Dendritic cell treated with granulocyte-macrophage colony-stimulating factor and Interleukin-4, amounts not matched to agents 40 ng/mL and 50 ng/mL, for 4 days (primary cell): Measurements from ENCODE around the gene HNRNPA2B1.
A peak's percentile ranks its signal among the peaks of the same experiment; 100 is the strongest.
"Not testable (repeated sequence)": the region's sequence is repeated elsewhere in the genome, so short reads cannot be mapped to it uniquely, and the experiment has no call there.

ENCODE experiments used
- H3K27ac Mint-ChIP-seq: one replicate; pipeline ENCODE4 v1.8.0; 2022; ENCODE audit warnings: mild to moderate bottlenecking, mixed read lengths
- H3K27me3 Mint-ChIP-seq: one replicate; pipeline ENCODE4 v1.8.0; 2022; ENCODE audit warnings: mild to moderate bottlenecking, mixed read lengths
- H3K36me3 Mint-ChIP-seq: one replicate; pipeline ENCODE4 v1.8.0; 2022; ENCODE audit warnings: low read depth, mixed read lengths
- H3K4me1 Mint-ChIP-seq: one replicate; pipeline ENCODE4 v1.8.0; 2022; ENCODE audit warnings: low read depth, mixed read lengths
- H3K4me3 Mint-ChIP-seq: one replicate; pipeline ENCODE4 v1.8.0; 2022; ENCODE audit warnings: mild to moderate bottlenecking, moderate library complexity, mixed read lengths
- H3K9me3 Mint-ChIP-seq: one replicate; pipeline ENCODE4 v1.8.0; 2022; ENCODE audit warnings: mixed read lengths
- intact Hi-C: fragments of 100-400 bp; cut with micrococcal nuclease; formaldehyde crosslinking; loops from one replicate; pipeline ENCODE4 v1.15.0; 2022

Gene HNRNPA2B1

DNA sequence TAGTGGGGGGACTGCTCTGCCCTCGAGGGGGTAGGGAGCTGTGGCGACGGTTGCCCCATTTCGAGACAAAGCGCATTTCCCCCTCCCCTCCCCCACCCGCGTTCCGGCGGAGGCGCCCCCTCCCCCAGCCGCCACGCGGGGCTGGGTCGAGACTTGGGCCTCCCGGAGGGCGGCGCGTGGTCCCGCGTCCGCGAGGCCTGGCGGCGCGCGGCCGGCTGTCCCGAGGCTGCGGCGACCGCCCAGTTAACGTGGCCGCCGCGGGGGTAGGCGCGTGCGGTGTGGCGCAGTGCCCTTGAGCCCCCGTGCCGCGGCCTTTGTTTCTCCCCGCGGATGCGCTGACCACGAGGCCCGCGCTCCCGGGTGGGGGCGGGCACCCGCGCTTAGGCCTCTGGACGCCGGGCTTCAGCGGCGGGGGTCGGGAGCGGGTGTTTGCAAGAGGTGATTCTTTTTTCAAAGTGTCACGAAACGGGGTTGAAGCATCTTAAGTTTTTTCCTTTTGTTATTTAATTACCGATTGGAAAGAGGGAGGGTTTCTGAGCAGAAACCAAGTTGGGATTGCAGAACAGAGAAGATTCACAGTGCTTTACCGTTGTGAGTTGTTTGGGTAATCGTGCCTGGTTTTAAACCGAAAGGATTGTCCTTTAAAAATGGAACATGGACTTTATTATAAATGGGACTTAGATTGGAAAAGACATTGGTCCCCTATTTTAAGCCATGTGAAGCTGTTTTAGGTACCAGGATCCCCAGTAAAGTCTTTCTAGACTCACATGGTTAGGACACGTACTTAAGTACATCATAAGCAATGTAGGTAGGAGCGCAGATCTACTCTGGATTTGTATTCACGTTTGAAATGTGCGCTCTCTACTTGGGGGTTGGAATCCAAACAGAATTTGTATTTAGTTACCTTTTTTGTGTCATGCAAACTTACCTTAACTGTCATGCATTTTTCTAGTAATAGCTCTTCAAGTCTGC lies 1.8 kb upstream of the HNRNPA2B1 start:
- peaks cover 72% of the 10 kb centered on the region for H3K36me3 Mint-ChIP-seq
- H3K27me3 Mint-ChIP-seq: no peaks in the 10 kb centered on the region
- H3K4me3 Mint-ChIP-seq: peak overlapping the region; percentile 82
- intact Hi-C loops: loop anchor here (2.0 to 5.0 kb wide), 4 partner anchors 90 to 305 kb away; partner anchors contain the start of gene SNX10
- peaks cover 33% of the 10 kb centered on the region for H3K4me1 Mint-ChIP-seq
- no peaks in the 10 kb centered on the region for H3K9me3 Mint-ChIP-seq
- H3K27ac Mint-ChIP-seq: peak overlapping the region; percentile 100

DNA sequence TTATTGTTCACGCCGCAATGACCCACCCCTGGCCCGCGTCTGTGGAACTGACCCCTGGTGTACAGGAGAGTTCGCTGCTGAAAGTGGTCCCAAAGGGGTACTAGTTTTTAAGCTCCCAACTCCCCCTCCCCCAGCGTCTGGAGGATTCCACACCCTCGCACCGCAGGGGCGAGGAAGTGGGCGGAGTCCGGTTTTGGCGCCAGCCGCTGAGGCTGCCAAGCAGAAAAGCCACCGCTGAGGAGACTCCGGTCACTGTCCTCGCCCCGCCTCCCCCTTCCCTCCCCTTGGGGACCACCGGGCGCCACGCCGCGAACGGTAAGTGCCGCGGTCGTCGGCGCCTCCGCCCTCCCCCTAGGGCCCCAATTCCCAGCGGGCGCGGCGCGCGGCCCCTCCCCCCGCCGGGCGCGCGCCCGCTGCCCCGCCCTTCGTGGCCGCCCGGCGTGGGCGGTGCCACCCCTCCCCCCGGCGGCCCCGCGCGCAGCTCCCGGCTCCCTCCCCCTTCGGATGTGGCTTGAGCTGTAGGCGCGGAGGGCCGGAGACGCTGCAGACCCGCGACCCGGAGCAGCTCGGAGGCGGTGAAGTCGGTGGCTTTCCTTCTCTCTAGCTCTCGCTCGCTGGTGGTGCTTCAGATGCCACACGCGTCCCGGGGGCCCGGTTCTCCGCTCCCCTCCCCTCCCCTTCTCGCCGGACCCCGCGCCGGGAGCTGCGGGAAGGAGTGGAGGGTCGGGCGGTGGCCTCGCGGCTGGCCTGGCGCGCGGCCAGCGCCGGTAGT lies 887 bp upstream of the HNRNPA2B1 start, which contains the start of gene CBX3:
Gene CBX3, plus strand, starts transcription at position 499 of the 772 bp plus-strand sequence. CDS start 1,254 bp downstream, outside the sequence.
- intact Hi-C loops: loop anchor here (2.0 to 5.0 kb wide), 5 partner anchors 91 to 304 kb away; partner anchors contain the start of gene SNX10
- no peaks in the 10 kb centered on the region for H3K27me3 Mint-ChIP-seq
- peak within 1 kb of the TSS; percentile 100 for H3K27ac Mint-ChIP-seq
- H3K9me3 Mint-ChIP-seq: no peaks in the 10 kb centered on the region
- H3K4me3 Mint-ChIP-seq: peak within 1 kb of the TSS; percentile 99
- peaks cover 72% of the 10 kb centered on the region for H3K36me3 Mint-ChIP-seq
- peaks cover 36% of the 10 kb centered on the region for H3K4me1 Mint-ChIP-seq

DNA sequence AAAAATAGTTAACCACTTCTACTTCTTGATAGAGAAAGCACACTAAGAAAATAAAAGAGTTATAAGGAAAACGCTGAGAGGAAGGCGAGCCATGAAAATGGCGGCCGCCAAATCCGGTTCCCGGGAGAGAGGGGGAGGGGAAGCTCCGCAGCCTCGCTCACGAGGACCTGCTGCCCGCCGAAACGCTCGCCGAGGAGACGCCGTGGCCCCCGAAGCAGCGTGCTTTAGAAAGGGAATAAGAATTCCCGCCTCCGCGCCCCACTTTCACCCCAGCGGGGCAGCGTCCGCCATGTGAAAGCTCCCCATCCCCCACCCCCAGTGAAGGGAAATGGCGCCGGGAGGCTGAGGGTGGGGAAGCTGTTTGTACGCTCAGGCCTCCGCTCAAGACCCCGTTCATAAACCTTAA lies 505 bp downstream of the HNRNPA2B1 start:
- Mint-ChIP-seq H3K27me3 (no peaks in the 10 kb centered on the region), H3K4me1 (peaks cover 37% of the 10 kb centered on the region), H3K9me3 (no peaks in the 10 kb centered on the region), H3K27ac (peak overlapping the region; percentile 100), H3K4me3 (peak overlapping the region; percentile 99), H3K36me3 (peaks cover 72% of the 10 kb centered on the region)
- intact Hi-C loops: loop anchor here (2.0 to 5.0 kb wide), 4 partner anchors 92 to 303 kb away; partner anchors contain the start of gene SNX10

DNA sequence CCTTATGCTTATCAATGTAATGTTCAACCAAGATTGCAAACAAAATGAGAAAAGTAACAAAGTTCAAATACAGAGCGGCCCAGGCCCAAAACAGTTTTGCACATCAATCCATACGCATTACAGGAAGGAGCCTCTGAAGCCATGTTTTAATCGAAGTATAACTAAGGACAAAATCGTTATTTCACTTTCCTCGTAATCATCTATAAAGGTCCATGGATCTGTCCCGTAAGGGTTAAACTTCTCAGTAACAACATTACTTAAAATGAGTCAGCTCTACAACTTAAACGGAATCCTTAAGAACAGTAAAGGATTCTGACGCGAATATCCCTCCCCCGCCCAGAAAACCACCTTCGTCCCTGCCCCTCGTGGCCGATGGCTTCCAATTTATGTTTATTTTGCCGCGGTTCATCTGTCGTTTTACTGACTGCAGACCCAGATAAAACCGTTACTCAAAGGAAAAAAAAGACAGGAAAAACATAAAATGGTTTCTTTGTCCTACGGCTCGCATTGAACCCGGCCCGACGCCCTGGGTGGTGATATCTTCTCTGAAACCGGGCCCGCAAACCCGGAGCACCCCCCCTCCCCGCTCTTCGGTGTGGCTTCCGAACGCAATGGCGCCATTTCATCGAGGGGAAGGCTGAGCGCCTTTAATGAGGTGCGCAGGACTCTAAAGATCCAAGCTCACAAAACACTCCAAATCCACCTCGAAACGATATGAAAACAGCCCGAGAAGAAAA lies 1.1 kb downstream of the HNRNPA2B1 start:
- Mint-ChIP-seq H3K27ac (peak overlapping the region; percentile 100), H3K9me3 (no peaks in the 10 kb centered on the region), H3K4me1 (peaks cover 36% of the 10 kb centered on the region), H3K4me3 (peak overlapping the region; percentile 99), H3K27me3 (no peaks in the 10 kb centered on the region), H3K36me3 (peaks cover 72% of the 10 kb centered on the region)
- intact Hi-C loops: loop anchor here (2.0 to 5.0 kb wide), 4 partner anchors 93 to 302 kb away; partner anchors contain the start of gene SNX10

DNA sequence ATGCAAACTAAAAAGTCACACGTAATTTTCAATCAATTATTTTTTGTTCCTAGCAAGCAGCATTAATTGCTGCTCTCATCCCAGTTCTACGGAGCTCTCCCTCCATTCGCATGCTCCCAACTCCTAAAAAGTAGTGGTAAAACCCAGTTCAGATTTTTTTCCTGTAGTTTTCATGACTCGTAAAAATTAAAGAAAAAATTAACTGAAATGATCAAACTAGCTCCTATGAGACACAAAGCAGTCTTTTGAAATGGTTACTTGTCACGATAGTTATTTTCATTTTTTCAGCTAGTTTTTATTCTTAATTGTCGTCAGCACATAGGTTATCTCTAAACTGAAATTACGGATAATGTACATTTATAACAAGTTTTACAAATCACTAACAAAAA lies 1.8 kb downstream of the HNRNPA2B1 start:
- H3K27me3 Mint-ChIP-seq: no peaks in the 10 kb centered on the region
- intact Hi-C loops: no loop called here
- H3K36me3 Mint-ChIP-seq: peaks cover 75% of the 10 kb centered on the region
- H3K27ac Mint-ChIP-seq: peak overlapping the region; percentile 100
- H3K9me3 Mint-ChIP-seq: no peaks in the 10 kb centered on the region
- H3K4me3 Mint-ChIP-seq: peak overlapping the region; percentile 99
- H3K4me1 Mint-ChIP-seq: peaks cover 36% of the 10 kb centered on the region

DNA sequence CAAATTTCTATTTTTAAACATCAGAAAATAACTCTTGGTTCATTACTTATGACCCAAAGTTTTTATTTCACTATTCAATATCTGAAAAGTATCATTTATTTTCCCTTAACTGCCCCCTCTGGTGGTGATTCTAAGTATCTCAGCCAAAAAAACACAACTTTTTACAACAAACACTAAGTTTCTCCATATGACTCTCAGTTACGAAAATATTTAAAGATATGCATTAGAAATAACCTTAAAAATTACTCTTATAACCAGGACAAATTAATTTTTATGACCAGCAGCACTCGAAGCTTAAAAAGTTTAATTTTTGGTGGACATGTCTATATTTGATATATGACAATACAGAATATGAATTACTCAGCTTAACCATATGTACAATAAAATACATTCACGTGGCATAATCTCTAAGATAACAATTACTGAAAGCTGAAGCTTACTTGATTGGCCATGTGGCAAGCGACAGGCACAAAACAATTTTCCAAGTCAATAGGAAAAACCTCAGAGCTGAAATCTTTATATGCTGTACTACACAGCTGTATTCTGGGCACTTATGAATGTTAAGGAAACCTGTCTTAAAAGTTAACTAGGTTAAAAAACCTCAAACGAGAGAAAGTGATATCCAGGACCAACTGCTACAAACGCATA lies 2.3 kb downstream of the HNRNPA2B1 start:
- peaks cover 80% of the 10 kb centered on the region for H3K36me3 Mint-ChIP-seq
- intact Hi-C loops: no loop called here

DNA sequence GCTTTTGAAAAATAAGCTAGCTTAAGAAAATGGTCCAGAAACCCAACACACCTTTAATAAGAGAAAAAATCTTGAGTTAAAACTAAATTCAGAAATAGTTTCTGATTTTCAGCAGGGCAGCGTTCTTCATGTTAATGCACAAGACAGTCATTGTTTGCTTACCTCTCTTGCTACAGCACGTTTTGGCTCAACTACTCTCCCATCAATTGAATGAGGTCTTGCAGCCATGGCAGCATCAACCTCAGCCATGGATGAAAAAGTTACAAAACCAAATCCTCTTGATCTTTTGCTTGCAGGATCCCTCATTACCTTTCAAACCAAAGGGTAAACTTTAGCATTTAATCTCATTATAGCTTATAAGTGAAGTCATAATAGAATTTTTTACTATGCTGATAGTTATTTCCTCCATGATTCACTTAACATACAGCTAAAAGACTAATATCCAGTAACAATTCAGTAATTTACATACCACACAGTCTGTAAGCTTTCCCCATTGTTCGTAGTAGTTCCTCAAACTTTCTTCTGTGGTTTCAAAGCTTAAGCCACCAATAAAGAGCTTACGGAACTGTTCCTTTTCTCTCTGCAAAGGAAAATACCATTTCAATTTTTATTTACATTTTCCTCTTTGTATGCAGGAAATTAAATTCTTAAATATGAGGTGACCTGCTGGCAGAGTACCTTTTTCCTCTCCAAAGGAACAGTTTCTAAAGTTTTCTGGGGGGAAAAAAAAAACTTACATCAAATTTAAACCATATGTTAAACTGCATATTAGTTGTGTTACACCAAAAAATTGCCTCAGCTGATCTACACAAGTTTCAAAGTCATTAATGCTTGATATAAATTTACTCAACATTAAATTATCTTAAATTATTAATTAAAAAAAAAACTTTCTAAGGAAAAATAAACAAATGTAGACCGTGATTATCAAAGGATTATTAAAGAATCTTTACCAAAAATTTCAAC lies 3.1 kb downstream of the HNRNPA2B1 start:
- Mint-ChIP-seq H3K27me3 (no peaks in the 10 kb centered on the region), H3K9me3 (no peaks in the 10 kb centered on the region), H3K4me3 (peak overlapping the region; percentile 99), H3K4me1 (peaks cover 44% of the 10 kb centered on the region), H3K27ac (peak overlapping the region; percentile 100), H3K36me3 (peaks cover 88% of the 10 kb centered on the region)
- intact Hi-C loops: no loop called here

More for the DNA sequence above, 2.3 kb downstream of the HNRNPA2B1 start:
- peak overlapping the region; percentile 100 for H3K27ac Mint-ChIP-seq
- no peaks in the 10 kb centered on the region for H3K9me3 Mint-ChIP-seq
- peaks cover 36% of the 10 kb centered on the region for H3K4me1 Mint-ChIP-seq
- peak overlapping the region; percentile 99 for H3K4me3 Mint-ChIP-seq
- H3K27me3 Mint-ChIP-seq: no peaks in the 10 kb centered on the region

DNA sequence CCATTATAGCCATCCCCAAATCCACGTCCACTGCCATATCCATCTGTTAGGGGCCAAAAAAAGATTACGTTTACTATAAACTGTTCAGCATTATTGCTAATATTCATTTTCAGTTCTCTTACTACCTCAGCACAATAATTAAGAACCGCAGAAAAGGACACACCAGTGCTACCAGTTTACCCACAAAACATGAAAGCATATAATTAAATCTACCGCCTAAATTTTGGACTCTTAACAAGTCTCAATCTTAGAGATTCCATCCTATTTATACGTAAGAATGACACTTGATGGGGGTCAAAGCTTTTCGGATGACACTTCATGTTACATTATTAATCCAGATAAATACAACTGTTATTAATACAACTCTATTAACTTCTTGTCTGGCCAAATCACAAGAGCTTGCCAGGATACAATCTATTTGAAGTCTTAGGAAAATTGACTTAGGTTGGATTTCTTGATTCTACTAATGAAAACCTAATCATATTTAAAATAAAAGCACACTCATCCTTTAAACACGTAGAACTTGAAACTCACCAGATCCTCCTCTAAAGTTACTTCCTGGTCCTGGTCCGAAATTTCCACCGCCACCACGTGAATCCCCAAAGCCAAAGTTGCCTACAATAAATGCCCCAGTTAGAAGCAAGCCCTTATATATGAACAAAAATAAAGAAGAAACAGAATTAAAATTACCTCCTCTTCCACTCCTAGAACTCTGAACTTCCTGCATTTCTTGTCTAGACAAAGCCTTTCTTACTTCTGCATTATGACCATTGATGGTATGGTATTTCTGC lies 4.5 kb downstream of the HNRNPA2B1 start:
- Mint-ChIP-seq H3K9me3 (no peaks in the 10 kb centered on the region), H3K4me3 (peak overlapping the region; percentile 71), H3K27me3 (no peaks in the 10 kb centered on the region), H3K27ac (peak overlapping the region; percentile 100), H3K36me3 (peaks cover 99% of the 10 kb centered on the region), H3K4me1 (peaks cover 50% of the 10 kb centered on the region)
- intact Hi-C loops: no loop called here

DNA sequence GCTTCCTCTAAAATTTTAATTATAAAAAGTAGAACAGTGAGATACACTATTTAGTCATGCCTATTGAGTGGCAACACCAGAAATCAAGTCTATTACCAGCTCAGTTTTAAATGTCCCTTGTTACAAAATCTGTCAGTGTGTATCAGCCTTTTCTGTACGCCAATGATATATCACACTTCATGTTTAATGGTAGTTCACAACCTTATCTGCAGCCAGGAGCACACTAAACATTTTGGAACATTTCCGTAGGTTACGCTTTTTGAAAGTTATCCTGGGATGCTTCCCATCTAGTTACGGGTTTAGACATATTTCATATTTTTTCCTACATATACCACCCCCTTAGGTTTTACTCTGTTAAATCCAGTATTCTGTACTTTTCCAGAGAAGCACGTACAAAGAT lies 5.4 kb downstream of the HNRNPA2B1 start:
- H3K36me3 Mint-ChIP-seq: peaks cover 99% of the 10 kb centered on the region
- H3K4me3 Mint-ChIP-seq: no peak overlapping the region
- intact Hi-C loops: no loop called here
- H3K9me3 Mint-ChIP-seq: no peaks in the 10 kb centered on the region
- no peak overlapping the region for H3K27ac Mint-ChIP-seq
- peaks cover 50% of the 10 kb centered on the region for H3K4me1 Mint-ChIP-seq
- no peaks in the 10 kb centered on the region for H3K27me3 Mint-ChIP-seq

DNA sequence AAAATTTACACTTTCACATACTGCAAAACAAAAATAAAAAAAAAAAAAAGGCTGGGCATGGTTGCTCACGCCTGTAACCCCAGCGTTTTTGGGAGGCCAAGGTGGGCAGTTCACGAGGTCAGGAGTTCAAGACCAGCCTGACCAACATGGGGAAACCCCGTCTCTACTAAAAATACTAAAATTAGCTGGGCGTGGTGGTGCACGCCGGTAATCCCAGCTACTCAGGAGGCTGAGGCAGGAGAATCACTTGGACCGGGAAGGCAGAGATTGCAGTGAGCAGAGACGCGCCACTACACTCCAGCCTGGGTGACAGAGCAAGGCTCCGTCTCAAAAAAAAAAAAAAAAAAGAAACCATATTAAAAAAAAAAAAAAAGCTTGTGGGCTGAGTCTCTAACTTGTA lies 5.8 kb downstream of the HNRNPA2B1 start:
- intact Hi-C loops, H3K27me3 Mint-ChIP-seq, H3K9me3 Mint-ChIP-seq: not testable (repeated sequence)
- peak overlapping the region; percentile 46 for H3K4me3 Mint-ChIP-seq
- H3K4me1 Mint-ChIP-seq: peaks cover 50% of the 10 kb centered on the region
- H3K27ac Mint-ChIP-seq: peak overlapping the region; percentile 63
- peaks cover 99% of the 10 kb centered on the region for H3K36me3 Mint-ChIP-seq

DNA sequence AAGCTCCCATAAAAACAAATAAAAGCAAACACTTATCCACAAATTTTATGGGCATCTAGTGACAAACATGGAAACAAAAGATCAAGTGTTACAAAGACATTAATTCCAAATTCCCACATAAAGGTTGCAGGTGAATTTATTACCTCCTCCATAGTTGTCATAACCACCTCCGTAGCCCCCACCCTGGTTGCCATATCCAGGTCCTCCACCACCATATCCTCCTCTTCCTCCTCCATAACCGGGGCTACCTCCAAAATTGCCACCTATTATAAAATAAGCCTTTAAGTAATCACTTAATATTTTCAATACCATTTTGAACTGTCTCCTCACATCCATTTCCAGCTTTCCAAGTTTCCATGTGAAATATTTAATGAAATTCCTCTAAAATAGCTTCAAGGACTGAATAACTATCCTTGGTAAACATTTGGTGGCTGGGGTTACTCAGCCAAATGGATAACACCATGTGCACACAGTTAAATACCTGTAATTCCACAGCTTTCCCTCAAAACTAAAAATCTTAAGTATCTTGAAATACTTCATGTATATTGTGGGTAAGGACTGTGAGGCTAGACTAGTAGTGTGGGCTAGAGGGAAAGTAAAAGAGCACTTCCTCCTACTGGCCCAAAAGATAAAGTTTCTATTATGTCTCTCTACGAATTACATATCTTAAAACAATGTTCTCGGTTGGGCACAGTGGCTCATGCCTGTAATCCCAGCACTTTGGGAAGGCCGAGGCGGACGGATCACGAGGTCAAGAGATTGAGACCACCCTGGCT lies 6.9 kb downstream of the HNRNPA2B1 start:
- H3K4me3 Mint-ChIP-seq: peak overlapping the region; percentile 32
- intact Hi-C loops: no loop called here
- H3K27ac Mint-ChIP-seq: peak overlapping the region; percentile 63
- H3K4me1 Mint-ChIP-seq: peaks cover 51% of the 10 kb centered on the region
- no peaks in the 10 kb centered on the region for H3K9me3 Mint-ChIP-seq
- peaks cover 99% of the 10 kb centered on the region for H3K36me3 Mint-ChIP-seq
- H3K27me3 Mint-ChIP-seq: no peaks in the 10 kb centered on the region
